ENCODE results near the gene SPOP. TPM values are rescaled to one million over a fixed set of nuclear protein-coding genes. Genes with fewer than 3 reads are reported as not detected.

Gene SPOP
- total RNA-seq, 4 donors from 2014 or later = 58.1 to 72.6 (median 66.6) TPM

GRCh38 chr17:49598918-49599317 is 79.0 kb downstream of the SPOP start:
- no peak for DNase-seq (ENCODE audit: low spot score in 2 of 2)
- H3K27ac ChIP-seq = no peak overlapping the region
- TF ChIP-seq EP300 (IDR thresholded peaks at IDR 0.05) = no peak
- no peak for TF ChIP-seq POLR2A (IDR thresholded peaks at IDR 0.05)
- no peak for TF ChIP-seq CTCF (IDR thresholded peaks at IDR 0.05)
- no peaks in the 10 kb centered on the region for H3K9me3 ChIP-seq
- WGBS, 2 donors = 94 to 96% methylated on average over 3 of the region's 3 CpGs
- no peaks in the 10 kb centered on the region for H3K27me3 ChIP-seq
- no peak overlapping the region for H3K4me3 ChIP-seq
- peaks cover 0 to 70% (median 0%) of the 10 kb centered on the region in 3 donors for H3K36me3 ChIP-seq
- peaks cover 0 to 30% (median 11%) of the 10 kb centered on the region in 4 donors for H3K4me1 ChIP-seq

- WGBS, 2 donors = 84 to 89% methylated on average over 8 of the region's 8 CpGs
- peaks cover 0 to 21% (median 7%) of the 10 kb centered on the region in 4 donors for H3K4me1 ChIP-seq
- H3K27ac ChIP-seq = no peak overlapping the region
- no peaks in the 10 kb centered on the region for H3K27me3 ChIP-seq
- no peak overlapping the region for H3K4me3 ChIP-seq
- H3K9me3 ChIP-seq = no peaks in the 10 kb centered on the region
- peaks cover 0 to 78% (median 0%) of the 10 kb centered on the region in 3 donors for H3K36me3 ChIP-seq
- DNase-seq (ENCODE audit: low spot score in 2 of 2) = no peak
- TF ChIP-seq EP300 (IDR thresholded peaks at IDR 0.05) (no peak), POLR2A (IDR thresholded peaks at IDR 0.05) (no peak), CTCF (IDR thresholded peaks at IDR 0.05) (no peak)
These were observed 79.8 kb downstream of the SPOP start for GRCh38 chr17:49597928-49598655.

GRCh38 chr17:49597436-49597835 is 80.5 kb downstream of the SPOP start:
- peaks cover 0 to 84% (median 0%) of the 10 kb centered on the region in 3 donors for H3K36me3 ChIP-seq
- DNase-seq (ENCODE audit: low spot score in 2 of 2) = no peak
- no peak overlapping the region for H3K27ac ChIP-seq
- no peak for TF ChIP-seq POLR2A (IDR thresholded peaks at IDR 0.05)
- no peak for TF ChIP-seq EP300 (IDR thresholded peaks at IDR 0.05)
- no peak for TF ChIP-seq CTCF (IDR thresholded peaks at IDR 0.05)
- WGBS, 2 donors = 84 to 92% methylated on average over 4 of the region's 4 CpGs
- no peaks in the 10 kb centered on the region for H3K27me3 ChIP-seq
- peaks cover 0 to 15% (median 4%) of the 10 kb centered on the region in 4 donors for H3K4me1 ChIP-seq
- no peak overlapping the region for H3K4me3 ChIP-seq
- no peaks in the 10 kb centered on the region for H3K9me3 ChIP-seq

- TF ChIP-seq CTCF (IDR thresholded peaks at IDR 0.05) = no peak
- no peak for TF ChIP-seq POLR2A (IDR thresholded peaks at IDR 0.05)
- no peak for TF ChIP-seq EP300 (IDR thresholded peaks at IDR 0.05)
- no peak for DNase-seq (ENCODE audit: low spot score in 2 of 2)
- Histone ChIP-seq H3K4me3 (no peak overlapping the region), H3K27ac (no peak overlapping the region), H3K4me1 (peaks cover 0 to 9% (median 2%) of the 10 kb centered on the region in 4 donors), H3K27me3 (no peaks in the 10 kb centered on the region), H3K36me3 (peaks cover 0 to 87% (median 0%) of the 10 kb centered on the region in 3 donors), H3K9me3 (no peaks in the 10 kb centered on the region)
- WGBS, 2 donors = 90 to 92% methylated on average over 6 of the region's 6 CpGs
These were observed 81.2 kb downstream of the SPOP start for GRCh38 chr17:49596613-49597244.

- Histone ChIP-seq H3K36me3 (peaks cover 0 to 82% (median 0%) of the 10 kb centered on the region in 3 donors), H3K4me3 (no peak overlapping the region)
These were observed 81.9 kb downstream of the SPOP start for GRCh38 chr17:49595980-49596379.

More at GRCh38 chr17:49595980-49596379, 81.9 kb downstream of the SPOP start:
- TF ChIP-seq CTCF (IDR thresholded peaks at IDR 0.05) (no peak), POLR2A (IDR thresholded peaks at IDR 0.05) (no peak), EP300 (IDR thresholded peaks at IDR 0.05) (no peak)
- Histone ChIP-seq H3K27me3 (no peaks in the 10 kb centered on the region), H3K4me1 (peaks cover 0 to 9% (median 2%) of the 10 kb centered on the region in 4 donors), H3K27ac (no peak overlapping the region), H3K9me3 (no peaks in the 10 kb centered on the region)
- no peak for DNase-seq (ENCODE audit: low spot score in 2 of 2)
- WGBS, 2 donors = 91 to 100% methylated on average over 4 of the region's 4 CpGs
